ENCODE results near the gene CACNA1F. TPM values are rescaled to one million over a fixed set of nuclear protein-coding genes. Genes with fewer than 3 reads are reported as not detected.
A peak's percentile ranks its signal among the peaks of the same experiment; 100 is the strongest.

CACNA1F gene
- total and polyA plus RNA-seq, 10 of the 15 experiments (the other 5 are each of a cell fraction or from before 2014, with no cell fraction given), result 0.01 to 0.32 (median 0.05) TPM; not detected in 5

GRCh38 chrX:49197543-49198087, 35.5 kb downstream of the CACNA1F start (continued):
- TF ChIP-seq E2F8 (IDR thresholded peaks at IDR 0.05; ENCODE audit: low read depth, partially characterized antibody) (no peak), NKRF (conservative IDR thresholded peaks at IDR 0.05) (no peak)

- intact Hi-C loops (cut with micrococcal nuclease; ENCODE audit: unreplicated experiment) (loop anchor here (5.0 kb wide), 1 partner anchor 44 kb away; the partner anchor contains the start of gene CCDC22), in situ Hi-C loops (cut with MboI) (loop anchor here (5.0 kb wide), 1 partner anchor 74 kb away; the partner anchor contains the start of gene PPP1R3F)
- 26% methylated on average over 2 of the region's 2 CpGs for WGBS (ENCODE audit: insufficient coverage, insufficient replicate concordance, low lambda C conversion rate, missing lambda C conversion rate)
- ATAC-seq (no peak), DNase-seq (ENCODE audit: low read depth, low spot score) (no peak), FAIRE-seq (no peak)
- Histone ChIP-seq H3K27ac (ENCODE audit: control insufficient read depth, insufficient read depth) (no peak overlapping the region), H3K79me2 (ENCODE audit: control insufficient read depth, insufficient read depth, low read length) (no peaks in the 10 kb centered on the region; the same call in 1 of the 2 replicates), H4K20me1 (ENCODE audit: control insufficient read depth, insufficient read depth) (no peaks in the 10 kb centered on the region), H2AFZ (ENCODE audit: control insufficient read depth, low read depth, low read length) (no peak overlapping the region), H3K36me3 (ENCODE audit: control insufficient read depth in 2 of 2, insufficient read depth in 2 of 2, low read length in 1 of 2) (no peaks in the 10 kb centered on the region), H3K4me3 (no peak overlapping the region), H3K27me3 (replicated peaks in 1 of 2; ENCODE audit: control insufficient read depth in 2 of 2, insufficient read depth in 2 of 2, low read length in 1 of 2) (no peaks in the 10 kb centered on the region), H3K4me2 (ENCODE audit: control insufficient read depth, insufficient read depth) (no peak overlapping the region), H3K4me1 (ENCODE audit: control insufficient read depth, insufficient read depth, low read length) (peaks cover 3% of the 10 kb centered on the region; the same call in 1 of the 2 replicates), H3K9me3 (replicated peaks; ENCODE audit: control insufficient read depth, insufficient read depth, low read length) (no peaks in the 10 kb centered on the region), H3K9ac (ENCODE audit: control insufficient read depth, insufficient read depth, low read length) (no peak overlapping the region)
- no TSS peak for BruUV-seq (replicated peaks)
- SMC1A ChIA-PET (ENCODE audit: uncharacterized antibody, unreplicated experiment), result interaction anchor here (1.4 to 2.9 kb wide), 3 partner anchors 14 to 75 kb away, joined by 5 to 9 read pairs (median 6); partner anchors contain the start of gene CCDC22
- RAD21 ChIA-PET (ENCODE audit: unreplicated experiment), result interaction anchor here (1.0 to 1.9 kb wide), 4 partner anchors 27 to 640 kb away, joined by 3 to 11 read pairs (median 4); no protein-coding TSS in a partner anchor
- CTCF ChIA-PET, result interaction anchor here (0.9 to 5.8 kb wide), 9 partner anchors 15 to 560 kb away, joined by 3 to 57 read pairs (median 10); partner anchors contain the start of gene PPP1R3F
- POLR2A ChIA-PET, result interaction anchor here (1.2 to 1.4 kb wide), 2 partner anchors 42 to 78 kb away, joined by 3 to 4 read pairs; partner anchors contain the start of gene CCDC22
- TF ChIP-seq CTCF (IDR thresholded peaks at IDR 0.05 in 2 of 3, conservative IDR thresholded peaks at IDR 0.05 in 1 of 3; ENCODE audit: control insufficient read depth in 2 of 3, extremely low read depth in 1 of 3, insufficient read depth in 1 of 3, low read depth in 3 of 3, low read length in 3 of 3) (peak in 1 of 3 experiments; percentile 14; a peak in 1 of 6 replicates), KDM1A (IDR thresholded peaks at IDR 0.05; ENCODE audit: borderline replicate concordance) (no peak)
Observed at GRCh38 chrX:49193542-49193964, 39.6 kb downstream of the CACNA1F start.

Measured in GM12878 (cell line).